Measurements from ENCODE around the gene EARS2.
"Not testable (repeated sequence)": the region's sequence is repeated elsewhere in the genome, so short reads cannot be mapped to it uniquely, and the experiment has no call there.

EARS2 gene

GRCh38 chr16:23570992-23571632 lies 14.0 kb upstream of the EARS2 start:
- in situ Hi-C loops (cut with HindIII; ENCODE audit: low sequenced_read_pairs): no loop called here

- in situ Hi-C loops (cut with HindIII; ENCODE audit: low sequenced_read_pairs): no loop called here
These were observed 10.5 kb upstream of the EARS2 start for GRCh38 chr16:23567602-23568001.

GRCh38 chr16:23566724-23567123 lies 9.6 kb upstream of the EARS2 start:
- in situ Hi-C loops (cut with HindIII; ENCODE audit: low sequenced_read_pairs): no loop called here

GRCh38 chr16:23564575-23565363 lies 7.6 kb upstream of the EARS2 start:
- in situ Hi-C loops (cut with HindIII; ENCODE audit: low sequenced_read_pairs): no loop called here

GRCh38 chr16:23563186-23563585 lies 6.0 kb upstream of the EARS2 start:
- in situ Hi-C loops (cut with HindIII; ENCODE audit: low sequenced_read_pairs): no loop called here

- in situ Hi-C loops (cut with HindIII; ENCODE audit: low sequenced_read_pairs): no loop called here
These were observed 5.4 kb upstream of the EARS2 start for GRCh38 chr16:23562505-23562904.

- in situ Hi-C loops (cut with HindIII; ENCODE audit: low sequenced_read_pairs): no loop called here
These were observed 4.4 kb upstream of the EARS2 start for GRCh38 chr16:23561586-23561985.

- in situ Hi-C loops (cut with HindIII; ENCODE audit: low sequenced_read_pairs): no loop called here
These were observed 891 bp upstream of the EARS2 start for GRCh38 chr16:23557779-23558702.

- in situ Hi-C loops (cut with HindIII; ENCODE audit: low sequenced_read_pairs): no loop called here
These were observed 2.6 kb downstream of the EARS2 start for GRCh38 chr16:23554536-23554935.

GRCh38 chr16:23552161-23552560 lies 5.0 kb downstream of the EARS2 start:
- in situ Hi-C loops (cut with HindIII; ENCODE audit: low sequenced_read_pairs): no loop called here

GRCh38 chr16:23549938-23550337 lies 7.2 kb downstream of the EARS2 start:
- in situ Hi-C loops (cut with HindIII; ENCODE audit: low sequenced_read_pairs): no loop called here

- in situ Hi-C loops (cut with HindIII; ENCODE audit: low sequenced_read_pairs): no loop called here
These were observed 12.7 kb downstream of the EARS2 start for GRCh38 chr16:23544436-23544835.

GRCh38 chr16:23540817-23541178 lies 16.4 kb downstream of the EARS2 start:
- in situ Hi-C loops (cut with HindIII; ENCODE audit: low sequenced_read_pairs): not testable (repeated sequence)

- in situ Hi-C loops (cut with HindIII; ENCODE audit: low sequenced_read_pairs): no loop called here
These were observed 16.9 kb downstream of the EARS2 start for GRCh38 chr16:23539984-23540816.

GRCh38 chr16:23538919-23539278 lies 18.3 kb downstream of the EARS2 start:
- in situ Hi-C loops (cut with HindIII; ENCODE audit: low sequenced_read_pairs): no loop called here

- in situ Hi-C loops (cut with HindIII; ENCODE audit: low sequenced_read_pairs): no loop called here
These were observed 19.8 kb downstream of the EARS2 start for GRCh38 chr16:23537390-23537789.

- in situ Hi-C loops (cut with HindIII; ENCODE audit: low sequenced_read_pairs): no loop called here
These were observed 21.2 kb downstream of the EARS2 start for GRCh38 chr16:23535901-23536300.

GRCh38 chr16:23534868-23535860 lies 22.0 kb downstream of the EARS2 start:
- in situ Hi-C loops (cut with HindIII; ENCODE audit: low sequenced_read_pairs): no loop called here

- in situ Hi-C loops (cut with HindIII; ENCODE audit: low sequenced_read_pairs): no loop called here
These were observed 24.7 kb downstream of the EARS2 start for GRCh38 chr16:23532448-23532847.

- in situ Hi-C loops (cut with HindIII; ENCODE audit: low sequenced_read_pairs): no loop called here
These were observed 27.1 kb downstream of the EARS2 start for GRCh38 chr16:23530062-23530461.
